Measurements from ENCODE around the gene FGD2.
A peak's percentile ranks its signal among the peaks of the same experiment; 100 is the strongest.

Gene FGD2

GRCh38 chr6:36970892-36971842 lies 34.3 kb upstream of the FGD2 start:
- DNase-seq, result no peak

- DNase-seq, result no peak
These were observed 33.4 kb upstream of the FGD2 start for GRCh38 chr6:36971921-36972673.

GRCh38 chr6:36973190-36973589 lies 32.3 kb upstream of the FGD2 start:
- no peak for DNase-seq

GRCh38 chr6:36973647-36974046 lies 31.8 kb upstream of the FGD2 start:
- no peak for DNase-seq

- DNase-seq, result no peak
These were observed 30.0 kb upstream of the FGD2 start for GRCh38 chr6:36975231-36976006.

- no peak for DNase-seq
These were observed 29.5 kb upstream of the FGD2 start for GRCh38 chr6:36976007-36976264.

GRCh38 chr6:36976509-36976908 lies 28.9 kb upstream of the FGD2 start:
- no peak for DNase-seq

- DNase-seq, result no peak
These were observed 28.5 kb upstream of the FGD2 start for GRCh38 chr6:36976931-36977330.

GRCh38 chr6:36977470-36977941 lies 27.9 kb upstream of the FGD2 start:
- DNase-seq, result no peak

GRCh38 chr6:36978421-36979346 lies 26.8 kb upstream of the FGD2 start:
- no peak for DNase-seq

GRCh38 chr6:36979347-36979742 lies 26.1 kb upstream of the FGD2 start:
- peak; percentile 26 for DNase-seq

GRCh38 chr6:36980129-36980528 lies 25.3 kb upstream of the FGD2 start:
- DNase-seq, result no peak

GRCh38 chr6:36980876-36981619 lies 24.4 kb upstream of the FGD2 start:
- DNase-seq, result no peak

GRCh38 chr6:36983538-36983937 lies 21.9 kb upstream of the FGD2 start:
- no peak for DNase-seq

GRCh38 chr6:36984581-36985416 lies 20.7 kb upstream of the FGD2 start:
- peak; percentile 25 for DNase-seq

GRCh38 chr6:36985417-36985807 lies 20.0 kb upstream of the FGD2 start:
- DNase-seq, result no peak

GRCh38 chr6:36985808-36986703 lies 19.4 kb upstream of the FGD2 start, which contains the start of gene MTCH1:
Gene MTCH1 (minus strand): TSS chr6:36986196. CDS start chr6:36986173, 23 bp downstream.
- peak; percentile 75 for DNase-seq

GRCh38 chr6:36986704-36987047 lies 18.8 kb upstream of the FGD2 start:
- DNase-seq, result no peak

GRCh38 chr6:36989264-36989663 lies 16.2 kb upstream of the FGD2 start:
- DNase-seq, result no peak
